HG03139 (cell line): Measurements from ENCODE around the gene OSBPL10.
A peak's percentile ranks its signal among the peaks of the same experiment; 100 is the strongest.

Experiments
- ATAC-seq: cut with Tn5 transposase; IDR thresholded peaks from one replicate; pipeline ENCODE4 v1.9.1; 2021; ENCODE audit not compliant: unreplicated experiment

The OSBPL10 gene

DNA sequence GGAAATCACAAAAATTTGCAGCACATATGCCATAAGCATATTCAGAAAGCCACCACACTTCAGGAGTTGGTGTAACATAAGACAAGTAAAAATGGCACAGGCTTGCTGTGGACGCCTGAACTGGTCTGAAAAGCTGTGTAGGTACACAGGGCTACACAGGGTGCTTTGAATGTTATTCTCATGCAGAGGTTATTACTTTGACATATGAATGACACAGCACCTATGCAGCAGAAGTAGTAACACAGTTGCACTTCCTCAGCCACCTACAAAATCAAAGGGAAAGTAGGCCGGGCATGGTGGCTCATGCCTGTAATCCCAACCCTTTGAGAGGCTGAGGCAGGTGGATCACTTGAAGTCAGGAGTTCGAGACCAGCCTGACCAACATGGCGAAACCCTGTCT lies 54.5 kb downstream of the OSBPL10 start:
- ATAC-seq, result no peak

- no peak for ATAC-seq
Observed at GRCh38 chr3:31925271-31925630, 55.8 kb downstream of the OSBPL10 start.

DNA sequence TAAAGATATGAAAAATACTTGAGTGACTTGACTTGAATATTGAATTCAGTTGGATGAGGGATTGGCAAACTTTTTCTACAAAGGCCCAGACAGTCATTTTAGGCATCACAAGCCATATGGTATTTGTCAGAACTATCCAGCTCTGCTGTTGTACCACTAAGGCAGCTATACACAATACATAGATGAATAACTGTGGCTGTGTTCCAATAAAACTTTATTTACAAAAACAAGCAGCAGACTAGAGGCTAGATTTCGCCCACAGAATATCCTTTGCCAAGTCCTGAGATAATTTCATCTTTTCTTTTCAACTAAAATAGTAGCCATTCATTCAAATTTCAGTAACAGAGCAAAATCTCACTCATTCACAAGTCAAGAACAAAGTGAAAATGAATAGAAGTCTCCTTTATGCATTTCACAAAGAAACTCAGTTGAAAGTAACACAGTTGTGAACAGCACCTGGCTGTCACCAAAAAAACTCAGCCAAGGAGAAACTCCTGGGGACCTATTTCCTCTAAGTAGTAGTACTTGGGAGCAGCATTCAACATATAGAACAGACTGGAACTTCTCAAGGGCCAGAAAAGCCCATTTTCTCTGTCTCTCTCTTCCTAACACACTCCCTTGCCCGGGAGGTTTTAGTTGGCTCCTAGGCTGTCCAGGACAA lies 56.3 kb downstream of the OSBPL10 start:
- ATAC-seq, result no peak

DNA sequence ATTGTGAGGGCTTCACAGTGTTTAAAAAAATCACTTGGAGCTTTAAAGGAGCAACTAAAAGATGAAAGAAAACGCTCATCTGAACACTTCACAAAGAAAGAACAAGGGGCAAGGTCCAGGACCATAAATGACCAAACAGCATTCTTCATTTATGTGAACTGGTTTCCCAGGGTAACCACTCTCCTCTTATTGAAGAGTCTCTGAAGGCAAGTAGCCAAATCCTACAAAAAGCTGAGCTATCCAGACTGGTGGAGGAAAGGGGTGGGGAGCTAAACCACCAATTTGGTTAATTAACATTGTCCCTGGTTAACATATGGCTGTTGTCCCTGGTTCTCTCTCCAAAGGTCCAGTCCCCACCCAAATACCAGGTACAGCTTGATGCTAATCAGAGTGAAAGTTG lies 58.1 kb downstream of the OSBPL10 start:
- ATAC-seq, result no peak

DNA sequence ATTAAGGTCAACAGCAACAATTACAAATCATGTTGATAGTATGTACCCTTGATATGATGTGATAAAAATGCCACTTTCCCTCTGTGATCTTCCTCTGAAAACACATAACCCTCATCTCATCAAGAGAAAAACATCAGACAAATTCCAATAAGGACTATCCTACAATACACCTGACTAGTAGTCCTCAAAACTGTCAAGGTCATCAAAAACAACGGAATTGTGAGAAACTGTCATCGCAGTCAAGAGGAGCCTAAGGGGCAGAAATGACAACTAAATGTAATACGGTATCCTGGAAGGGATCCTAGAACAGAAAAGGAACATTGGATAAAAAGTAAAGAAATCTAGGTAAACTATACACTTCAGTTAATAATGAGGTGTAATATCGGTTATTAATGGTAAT lies 59.2 kb downstream of the OSBPL10 start:
- ATAC-seq, result no peak

DNA sequence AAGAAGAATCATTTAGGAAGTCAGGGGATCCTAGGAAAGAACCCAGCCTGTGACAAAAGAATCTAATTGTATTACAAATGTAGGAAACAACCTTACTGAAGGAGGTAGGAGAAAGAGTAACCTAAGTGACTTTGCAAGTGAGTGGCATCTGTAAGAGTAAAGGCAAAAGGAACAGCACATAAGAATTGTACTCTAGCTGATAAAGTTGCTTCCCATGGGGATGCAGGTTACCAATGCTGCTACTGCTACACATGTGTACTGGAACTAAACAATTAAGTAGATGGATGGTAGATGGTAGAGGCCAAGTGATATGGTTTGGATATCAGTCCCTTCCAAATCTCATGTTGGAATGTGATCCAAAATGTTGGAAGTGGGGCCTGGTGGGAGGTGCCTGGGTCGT lies 60.8 kb downstream of the OSBPL10 start:
- no peak for ATAC-seq

- ATAC-seq, result no peak
Observed at GRCh38 chr3:31919528-31919927, 61.5 kb downstream of the OSBPL10 start.

DNA sequence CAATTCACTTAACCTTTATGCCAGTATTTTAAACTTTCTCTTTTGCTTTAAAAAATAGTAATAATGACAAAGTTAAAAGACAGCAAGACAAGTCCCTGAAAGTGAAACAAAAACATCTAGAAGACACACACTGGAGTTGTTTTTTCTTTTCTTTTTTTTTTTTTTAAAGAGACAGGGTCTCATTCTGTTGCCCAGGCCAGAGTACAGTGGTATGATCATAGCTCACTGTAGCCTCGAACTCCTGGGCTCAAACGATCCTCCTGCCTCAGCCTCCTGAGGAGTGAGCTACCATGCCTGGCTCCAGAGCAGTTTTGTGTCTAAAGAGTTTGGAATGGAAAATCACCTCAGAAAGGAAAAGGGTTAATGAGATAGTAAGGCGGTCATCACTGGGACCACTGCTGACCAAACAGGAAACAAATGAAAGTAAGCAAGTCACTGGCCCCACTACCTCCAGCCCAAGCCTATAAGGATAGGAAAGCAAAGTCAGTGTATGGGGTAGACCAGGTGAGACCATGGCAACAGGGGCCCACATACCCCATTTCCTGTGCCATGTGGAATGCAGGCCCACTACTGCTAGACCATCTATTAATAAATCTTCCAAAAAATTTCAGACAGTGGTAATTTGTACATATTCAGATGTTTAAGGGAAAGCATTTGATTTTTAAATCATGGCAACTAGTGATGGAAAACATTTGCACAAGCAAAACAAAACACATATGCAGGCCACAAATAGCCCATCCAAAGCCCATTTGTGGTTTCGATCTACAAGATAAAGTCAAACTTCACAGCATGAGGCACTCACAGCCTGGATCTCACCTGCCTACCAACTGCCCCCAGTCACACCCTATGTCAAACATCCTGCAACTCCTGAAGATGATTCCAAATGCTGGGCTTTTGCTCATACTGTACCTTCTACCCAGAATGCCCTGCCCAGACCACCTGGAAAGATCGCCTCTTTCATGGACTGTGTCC lies 62.6 kb downstream of the OSBPL10 start:
- peak; percentile 59 for ATAC-seq

GRCh38 chr3:31917303-31918005 lies 63.6 kb downstream of the OSBPL10 start:
- ATAC-seq, result peak; percentile 66

- ATAC-seq, result no peak
Observed at GRCh38 chr3:31911643-31912042, 69.4 kb downstream of the OSBPL10 start.

GRCh38 chr3:31911124-31911523 lies 69.9 kb downstream of the OSBPL10 start:
- ATAC-seq, result no peak

DNA sequence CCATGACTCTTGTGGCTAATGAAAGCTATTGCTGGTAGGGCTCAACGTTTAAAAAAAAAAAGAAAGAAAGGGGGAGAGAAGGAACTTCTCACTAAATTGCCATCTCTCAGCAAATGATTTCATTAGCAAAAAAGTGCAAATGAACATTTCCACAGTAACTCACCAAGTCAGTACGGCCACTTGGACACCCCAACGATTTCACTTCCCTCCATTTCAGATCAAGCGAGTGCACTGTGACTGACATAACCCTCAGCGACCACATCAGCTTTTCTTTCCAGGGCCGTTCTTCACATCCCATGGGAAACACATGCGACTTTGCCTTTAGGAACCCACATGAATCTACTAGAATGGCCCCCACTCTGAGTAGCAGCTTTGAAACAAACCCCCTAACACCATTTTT lies 71.6 kb downstream of the OSBPL10 start:
- no peak for ATAC-seq

GRCh38 chr3:31908391-31909097 lies 72.5 kb downstream of the OSBPL10 start:
- ATAC-seq, result peak; percentile 92

- no peak for ATAC-seq
Observed at GRCh38 chr3:31906182-31906581, 74.9 kb downstream of the OSBPL10 start.

DNA sequence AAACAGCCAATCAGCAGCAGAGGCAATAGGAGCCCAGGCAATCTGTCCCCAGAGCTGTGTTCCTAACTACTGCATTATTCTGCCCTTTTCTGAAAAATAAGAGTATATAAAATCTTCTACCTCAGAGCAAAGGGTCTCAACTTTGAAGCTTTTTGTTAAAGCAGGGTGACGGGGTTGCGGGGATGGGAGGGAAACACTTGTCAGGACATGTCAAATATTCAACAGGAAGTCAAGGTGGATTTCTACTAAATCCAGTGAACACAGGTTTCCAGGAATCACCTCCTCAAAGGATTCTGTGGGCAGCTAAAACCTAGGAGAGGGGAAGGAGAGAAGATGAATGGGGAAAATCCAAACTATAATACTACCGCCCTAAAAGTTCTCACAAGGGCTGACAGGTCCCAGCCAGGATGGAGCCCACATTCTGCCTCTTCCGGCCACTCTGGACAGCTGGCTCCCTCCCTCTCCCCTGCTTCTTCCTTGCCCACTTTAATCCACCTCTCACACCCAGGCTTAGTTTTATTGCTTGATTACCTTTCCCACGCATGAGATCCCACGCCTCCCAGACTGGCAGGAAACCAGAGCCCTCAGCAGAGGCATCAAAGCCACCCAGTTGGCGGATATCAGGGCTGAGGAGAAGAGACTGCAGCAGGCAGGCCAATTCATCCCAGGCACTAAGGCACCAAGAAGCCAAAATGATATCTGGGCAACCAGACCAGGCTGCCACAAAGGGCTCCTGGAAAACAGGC lies 77.2 kb downstream of the OSBPL10 start:
- ATAC-seq, result no peak

DNA sequence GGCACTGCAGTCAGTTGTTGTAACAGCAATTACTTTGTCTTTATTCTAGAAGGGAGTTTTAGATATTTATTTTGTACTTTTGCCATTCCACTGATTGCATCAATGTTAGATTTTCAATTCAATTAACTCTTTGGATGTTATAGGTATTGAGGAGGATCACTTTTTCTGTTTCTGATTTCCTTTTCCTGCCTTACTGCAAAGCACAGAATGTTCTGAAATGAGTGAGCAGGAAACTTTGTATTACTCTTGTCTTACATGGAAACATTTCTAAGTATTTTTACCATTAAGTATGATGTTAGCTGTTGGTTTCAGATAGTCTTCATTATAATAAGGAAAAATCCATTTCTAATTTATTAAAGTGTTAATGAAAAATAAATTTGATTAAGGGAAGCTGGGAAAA lies 80.5 kb downstream of the OSBPL10 start:
- no peak for ATAC-seq

GRCh38 chr3:31896648-31897433 lies 84.2 kb downstream of the OSBPL10 start:
- no peak for ATAC-seq

DNA sequence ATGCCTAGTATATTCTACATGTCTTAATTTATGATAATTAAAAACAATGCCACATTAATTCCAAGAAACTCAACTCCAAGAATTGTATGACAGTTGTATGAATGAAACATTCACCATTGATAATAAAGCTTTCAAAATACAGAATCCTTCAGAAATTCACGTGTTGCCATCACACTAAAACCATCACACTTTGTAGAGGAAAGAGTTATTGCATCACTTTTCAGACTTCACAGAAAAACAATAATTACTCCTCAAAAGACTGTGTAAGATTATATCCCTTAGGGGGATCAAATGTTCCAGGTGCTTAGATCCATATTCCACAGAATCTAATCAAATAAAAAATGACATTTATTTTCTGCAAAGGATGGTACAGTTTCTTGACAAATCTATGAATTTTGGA lies 85.0 kb downstream of the OSBPL10 start:
- ATAC-seq, result no peak

DNA sequence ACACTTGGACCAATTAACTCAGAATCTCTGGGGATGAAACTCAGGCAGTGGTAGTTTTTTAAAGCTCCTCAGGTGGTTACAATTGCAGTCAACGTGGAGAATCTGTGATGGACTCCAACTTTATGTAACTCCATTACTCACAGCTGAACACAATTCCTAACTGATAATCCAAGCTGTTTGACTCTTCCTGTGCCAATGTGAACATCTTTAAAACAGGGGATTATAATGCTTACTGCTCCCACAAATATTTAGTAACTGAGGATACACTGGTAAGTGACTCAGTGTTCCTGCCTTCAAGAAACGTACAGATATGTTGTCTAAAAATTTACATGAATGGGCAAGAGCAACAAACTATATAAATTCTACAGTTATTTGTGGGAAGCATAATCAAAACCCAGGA lies 85.6 kb downstream of the OSBPL10 start:
- ATAC-seq, result no peak
